Islet precursor cell (in vitro differentiated cells): Measurements from ENCODE around the gene CEP164.
"Not testable (repeated sequence)": the region's sequence is repeated elsewhere in the genome, so short reads cannot be mapped to it uniquely, and the experiment has no call there.

Experiments
- DNase-seq: peaks from one replicate; pipeline ENCODE4 v3.0.0-alpha.2; 2018

The CEP164 gene

DNA sequence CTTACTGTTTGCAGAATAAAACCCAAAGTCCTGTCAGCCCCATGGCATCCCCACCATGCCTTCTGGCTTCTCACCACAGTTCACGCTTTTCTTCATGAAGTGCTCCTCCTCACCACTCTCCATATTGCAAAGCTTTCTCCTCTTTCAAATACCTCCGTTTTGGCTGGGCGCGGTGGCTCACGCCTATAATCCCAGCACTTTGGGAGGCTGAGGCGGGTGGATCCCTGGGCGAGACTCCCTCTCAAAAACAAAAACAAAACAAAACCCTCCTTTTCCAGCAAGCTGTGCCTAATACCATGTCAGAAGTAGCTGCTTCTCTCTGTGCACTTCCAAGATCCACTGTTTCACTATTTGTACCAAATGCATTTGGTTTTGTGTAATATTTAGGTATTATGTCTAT, 18.3 kb upstream of the CEP164 start:
- no peak for DNase-seq

- DNase-seq: no peak
Observed at GRCh38 chr11:117313091-117313490, 14.6 kb upstream of the CEP164 start.

- DNase-seq: no peak
Observed at GRCh38 chr11:117313828-117314768, 13.6 kb upstream of the CEP164 start.

- DNase-seq: no peak
Observed at GRCh38 chr11:117314840-117315239, 12.8 kb upstream of the CEP164 start.

DNA sequence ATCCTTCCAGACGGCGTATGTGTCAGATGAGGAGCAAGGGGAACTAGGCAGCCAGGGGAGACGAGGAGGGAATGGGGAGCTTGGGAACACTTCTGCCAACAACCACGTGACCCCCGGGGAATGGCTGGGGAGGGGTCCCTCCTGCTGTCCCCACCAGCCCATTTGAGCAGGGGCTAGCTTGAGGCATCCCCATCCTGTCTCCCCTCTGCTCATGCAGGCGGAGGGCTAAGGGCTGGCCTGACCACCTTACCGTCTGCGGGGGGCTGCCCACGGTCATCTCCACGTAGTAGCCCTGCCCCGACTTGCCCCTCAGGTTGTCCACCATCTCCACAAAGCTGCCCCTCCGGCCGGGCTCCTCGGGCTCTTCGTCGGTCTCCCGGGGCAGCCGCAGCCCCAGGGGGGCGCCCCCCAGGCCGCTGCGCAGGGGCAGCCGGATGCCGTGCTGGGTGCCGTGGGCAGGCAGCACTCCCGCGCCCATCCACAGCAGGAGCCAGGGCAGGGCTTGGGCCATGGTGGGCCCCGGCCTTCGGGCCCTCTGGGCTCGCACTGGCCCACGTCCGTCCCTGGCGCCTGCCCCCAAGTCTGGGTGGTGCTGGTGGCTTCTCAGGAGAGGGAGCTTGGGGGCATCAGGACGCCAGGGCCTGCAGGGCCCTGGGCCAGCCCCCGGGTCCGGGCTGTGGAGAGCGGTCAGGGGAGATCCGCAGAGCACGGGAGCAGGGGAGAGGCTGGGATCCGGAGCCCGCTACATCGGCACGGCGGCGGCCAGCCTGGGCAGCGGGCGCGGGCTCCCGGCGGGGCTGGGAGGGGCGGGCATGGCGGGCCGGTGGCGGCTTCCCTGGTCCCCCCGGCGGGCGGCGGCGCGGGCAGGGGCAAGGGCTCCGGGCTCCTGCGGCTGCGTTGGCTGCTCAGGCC, 12.1 kb upstream of the CEP164 start:
- DNase-seq: no peak

DNA sequence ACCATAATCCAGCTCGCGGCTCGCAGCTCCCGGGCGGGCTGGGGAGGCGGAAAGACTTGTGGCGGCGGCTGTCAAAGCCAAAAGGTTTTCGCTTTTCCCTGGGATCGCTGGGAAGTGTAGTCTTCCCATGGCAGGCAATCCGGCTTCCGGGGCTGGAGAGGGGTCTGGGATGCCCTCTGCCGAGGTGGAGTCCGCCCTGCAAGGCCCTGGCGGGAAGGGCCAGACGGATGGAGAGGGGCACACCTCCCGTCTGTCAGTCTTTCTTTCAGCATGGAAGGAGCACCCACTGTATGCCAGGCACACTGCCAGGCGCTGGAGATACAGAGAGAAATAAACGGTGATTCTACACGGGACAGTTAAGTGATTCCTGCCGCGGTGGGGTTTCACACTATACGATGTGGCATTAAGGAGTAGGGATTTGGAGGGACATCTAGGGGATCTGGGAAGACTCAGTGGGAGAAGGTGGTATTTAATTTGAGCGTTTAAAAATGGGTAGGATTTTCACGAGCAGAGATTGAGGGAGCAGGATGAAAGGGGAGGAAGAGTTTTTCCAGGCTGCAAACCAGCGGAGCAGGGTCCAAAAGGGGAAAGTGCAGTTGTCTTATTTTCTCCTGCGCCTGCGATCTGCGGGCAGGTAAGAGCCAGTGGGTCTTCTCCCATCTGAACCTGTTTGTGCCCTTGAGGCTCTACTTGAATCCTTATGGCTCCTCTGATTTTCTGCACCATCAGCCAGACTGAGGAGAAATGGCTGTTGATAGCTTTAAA, 11.3 kb upstream of the CEP164 start, which contains the start of gene BACE1:
BACE1 (minus strand) TSS at position 60 of the 765 bp plus-strand sequence. CDS start 461 bp downstream, outside the sequence.
- DNase-seq: peak; percentile 95

DNA sequence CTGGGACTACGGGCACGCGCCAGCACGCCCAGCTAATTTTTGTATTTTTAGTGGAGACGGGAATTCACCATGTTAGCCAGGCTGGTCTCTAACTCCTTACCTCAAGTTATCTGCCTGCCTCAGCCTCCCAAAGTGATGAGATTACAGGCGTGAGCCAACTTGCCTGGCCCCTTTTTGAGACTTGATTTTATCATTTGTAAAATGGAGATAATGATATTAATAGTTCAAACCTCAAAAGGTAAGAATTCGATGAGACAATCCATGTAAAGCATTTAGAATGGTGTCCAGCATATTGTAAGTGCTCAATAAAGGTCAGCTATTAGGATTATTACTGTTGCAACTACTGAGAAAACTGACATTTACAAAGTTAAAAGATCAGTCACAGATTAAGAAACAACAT, 8.9 kb upstream of the CEP164 start:
- DNase-seq: no peak

DNA sequence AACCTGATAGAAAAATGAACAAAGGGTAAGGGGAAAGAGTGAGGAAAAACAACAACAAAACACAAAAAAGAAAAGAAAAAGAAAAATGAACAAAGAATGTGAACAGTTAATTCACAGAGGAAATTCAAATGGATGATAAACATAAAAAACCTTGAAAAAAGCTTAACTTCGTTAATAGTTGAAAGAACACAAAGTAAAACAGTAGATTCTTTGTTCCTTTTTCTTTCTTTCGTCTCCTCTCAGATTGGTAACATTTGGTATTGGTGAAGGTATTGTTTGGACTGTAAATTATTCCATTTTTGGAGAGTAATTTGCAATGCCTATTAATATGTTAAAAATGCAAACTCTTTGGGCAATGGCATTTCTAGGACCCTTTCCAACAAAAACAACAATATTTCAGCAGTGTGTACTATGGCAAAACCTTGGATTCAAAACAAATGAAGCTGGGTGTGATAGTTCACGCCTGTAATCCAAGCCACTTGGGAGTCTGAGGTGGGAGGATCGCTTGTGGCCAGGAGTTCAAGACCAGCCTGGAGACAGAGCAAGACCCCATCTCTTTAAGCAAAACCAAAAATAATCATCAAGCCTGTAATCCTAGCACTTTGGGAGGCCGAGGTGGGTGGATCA, 8.3 kb upstream of the CEP164 start:
- DNase-seq: no peak

- not testable (repeated sequence) for DNase-seq
Observed at GRCh38 chr11:117327255-117327566, 443 bp upstream of the CEP164 start.

DNA sequence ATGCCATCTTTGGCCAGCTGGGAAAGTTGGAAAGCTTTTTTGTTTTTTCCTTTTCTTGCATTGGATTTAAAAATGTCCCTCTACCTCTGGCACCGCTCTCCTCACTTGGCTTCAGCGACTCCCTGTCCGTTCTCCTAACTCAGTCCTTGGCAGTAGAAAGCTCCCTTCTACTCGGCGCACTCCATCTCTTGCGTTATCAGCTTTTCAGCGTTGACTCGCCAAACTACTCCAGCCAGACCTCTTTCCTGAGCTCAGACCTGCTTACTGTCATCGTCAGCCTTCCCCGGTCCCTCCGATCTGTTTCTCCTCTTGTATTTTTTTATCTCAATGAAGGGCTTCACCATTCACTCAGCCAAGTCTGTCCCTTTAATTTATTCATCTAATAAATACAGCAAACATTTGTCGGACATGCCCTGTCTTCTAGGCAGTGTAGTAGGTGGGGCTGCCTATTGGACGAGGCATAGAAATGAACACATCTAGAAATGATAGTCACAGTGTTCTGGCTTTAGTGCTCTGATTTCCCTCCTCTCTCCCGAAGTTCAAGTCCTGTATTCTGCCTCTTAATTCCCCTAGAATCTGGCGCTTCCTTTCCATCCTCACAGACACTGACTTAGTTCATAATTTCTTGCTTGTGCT, 839 bp downstream of the CEP164 start:
- DNase-seq: peak; percentile 74

DNA sequence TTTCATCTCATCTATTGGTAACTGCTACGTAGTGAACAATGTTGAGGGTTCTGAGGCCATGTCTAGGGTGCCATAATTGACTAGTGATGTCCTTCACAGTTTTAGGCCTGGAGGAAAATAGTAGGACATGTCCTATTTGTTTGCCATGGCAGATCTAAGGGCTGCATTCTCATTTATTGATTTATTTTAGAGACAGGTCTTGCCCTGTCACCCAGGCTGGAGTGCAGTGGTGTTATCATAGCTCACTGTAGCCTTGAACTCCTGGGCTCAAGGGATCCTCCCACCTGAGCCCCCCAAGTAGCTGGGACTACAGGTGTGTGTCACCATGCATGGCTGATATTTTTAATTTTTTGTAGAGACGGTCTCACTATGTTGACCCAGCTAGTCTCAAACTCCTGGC, 5.2 kb downstream of the CEP164 start:
- DNase-seq: no peak

GRCh38 chr11:117333917-117334316, 6.3 kb downstream of the CEP164 start:
- DNase-seq: no peak

GRCh38 chr11:117334896-117335295, 7.2 kb downstream of the CEP164 start:
- DNase-seq: no peak

- no peak for DNase-seq
Observed at GRCh38 chr11:117335399-117335798, 7.7 kb downstream of the CEP164 start.

DNA sequence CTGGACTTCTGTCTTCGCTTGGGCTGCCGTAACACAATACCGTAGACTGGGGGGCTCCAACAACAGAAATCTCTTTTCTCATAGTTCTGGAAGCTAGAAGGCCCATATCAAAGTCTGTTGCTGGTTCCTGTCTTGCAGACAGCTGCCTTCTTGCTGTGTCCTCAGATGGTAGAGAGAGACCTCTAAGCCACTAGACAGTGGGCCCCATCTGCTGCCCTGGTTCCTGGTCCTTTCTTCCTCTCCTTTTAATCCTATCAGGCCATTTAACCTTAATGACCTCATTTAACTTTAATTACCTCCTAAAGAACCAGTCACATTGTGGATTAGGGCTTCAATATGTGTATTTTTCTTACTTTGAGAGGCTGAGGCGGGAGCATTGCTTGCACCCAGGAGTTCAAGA, 9.4 kb downstream of the CEP164 start:
- DNase-seq: no peak

GRCh38 chr11:117345039-117345438, 17.4 kb downstream of the CEP164 start:
- no peak for DNase-seq

DNA sequence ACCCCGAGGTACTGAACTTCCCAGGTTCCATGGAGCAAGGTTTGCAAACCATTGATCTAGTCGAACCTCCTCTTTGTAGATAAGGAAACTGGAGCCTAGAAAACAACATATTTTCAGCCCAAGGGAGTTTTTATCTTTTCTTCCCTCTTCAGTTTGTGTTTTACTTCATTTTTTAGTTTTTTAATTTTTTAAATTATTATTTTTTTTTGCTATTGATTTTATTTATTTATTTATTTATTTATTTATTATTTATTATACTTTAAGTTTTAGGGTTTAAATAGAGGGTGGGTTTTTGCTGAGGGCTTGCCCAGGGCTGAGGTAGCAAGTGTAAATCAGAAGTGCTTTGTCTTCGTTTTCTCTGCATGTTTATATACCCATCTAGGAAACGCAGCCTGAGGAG, 26.9 kb downstream of the CEP164 start:
- no peak for DNase-seq

DNA sequence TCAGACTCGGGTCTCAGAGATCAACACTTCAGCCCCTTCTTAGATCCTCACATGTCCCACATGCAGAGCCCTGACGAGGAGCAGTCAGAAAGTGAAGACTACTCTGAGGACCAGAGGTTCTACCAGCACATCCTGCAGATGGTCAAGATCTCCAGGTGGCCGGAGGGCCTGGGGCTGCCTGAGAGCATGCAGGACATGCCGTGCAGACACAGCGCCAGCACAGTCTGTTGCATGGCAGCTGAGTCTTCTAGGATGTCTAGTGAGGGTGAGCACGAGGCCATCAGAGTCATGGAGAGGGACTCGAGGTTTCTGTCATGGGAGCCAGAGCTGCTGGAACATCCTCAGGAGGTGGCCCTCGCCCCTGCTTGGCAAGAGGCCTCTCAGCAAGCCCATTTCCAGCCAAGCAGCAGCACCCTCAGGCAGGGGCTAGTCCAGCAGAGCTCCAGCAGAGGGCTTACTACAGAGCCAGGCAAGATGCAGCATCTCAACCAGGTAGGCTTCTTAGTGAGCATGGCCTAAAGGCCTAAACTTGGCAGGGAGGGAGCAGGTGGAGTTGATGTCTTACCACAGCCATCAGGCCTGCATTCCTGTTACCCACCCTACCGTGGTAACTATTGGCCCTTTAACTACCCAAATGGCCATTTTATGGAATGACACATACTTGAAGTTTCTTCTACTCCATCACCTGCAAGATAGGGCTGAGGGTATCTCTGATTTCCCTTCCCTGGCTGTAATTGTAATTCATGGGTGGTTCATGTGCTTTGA, 28.7 kb downstream of the CEP164 start:
- peak; percentile 56 for DNase-seq

- no peak for DNase-seq
Observed at GRCh38 chr11:117361432-117361831, 33.8 kb downstream of the CEP164 start.

DNA sequence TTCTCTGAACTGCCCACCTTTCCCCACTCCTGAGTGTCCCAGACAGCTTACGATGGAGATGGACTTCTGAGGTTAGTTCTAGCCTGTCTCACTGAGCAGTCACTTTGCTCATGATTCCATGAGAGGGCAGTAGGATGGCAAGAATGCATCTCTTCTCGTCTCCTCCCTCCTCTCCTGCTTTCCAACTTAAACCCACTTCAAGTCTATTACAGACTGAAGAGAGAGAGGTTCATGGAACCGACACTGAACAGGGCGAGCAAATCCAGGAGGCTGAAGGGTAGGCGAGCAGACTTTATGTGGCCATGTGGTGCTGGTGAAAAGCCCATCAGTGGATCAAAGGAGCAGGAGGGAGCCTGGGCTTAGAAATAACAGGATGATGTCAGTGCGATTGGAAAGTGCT, 38.6 kb downstream of the CEP164 start:
- DNase-seq: no peak

- DNase-seq: no peak
Observed at GRCh38 chr11:117366875-117367274, 39.2 kb downstream of the CEP164 start.
